Fibroblast of lung (primary cell): ENCODE data around the gene SCN2A. TPM values are rescaled to one million over a fixed set of nuclear protein-coding genes. Genes with fewer than 3 reads are reported as not detected.

Experiments
- DNase-seq, 2 donors: peaks; one replicate each; pipeline versions ENCODE4 v3.0.0 to v3.0.0-alpha.2; 2010; ENCODE audit warnings: low read depth in 2 of 2
- H2AFZ ChIP-seq: 2 replicates; pipeline ENCODE4 v1.5.1; 2012; ENCODE audit warnings: low read length, control low read depth, inconsistent platforms
- H3K27ac ChIP-seq: 2 replicates; pipeline ENCODE4 v1.5.1; 2011; ENCODE audit warnings: low read length, control low read depth; ENCODE audit not compliant: insufficient read depth
- H3K27me3 ChIP-seq: 2 replicates; pipeline ENCODE4 v1.5.1; 2011; ENCODE audit warnings: mild to moderate bottlenecking, low read length; ENCODE audit not compliant: control insufficient read depth, insufficient read depth
- H3K36me3 ChIP-seq: 2 replicates; pipeline ENCODE4 v1.5.1; 2011; ENCODE audit warnings: low read length; ENCODE audit not compliant: control insufficient read depth, insufficient read depth
- H3K4me1 ChIP-seq: 2 replicates; pipeline ENCODE4 v1.5.1; 2011; ENCODE audit warnings: low read length; ENCODE audit not compliant: control insufficient read depth, insufficient read depth; ENCODE audit errors: extremely low read depth
- H3K4me2 ChIP-seq: 2 replicates; pipeline ENCODE4 v1.5.1; 2011; ENCODE audit warnings: low read length, control low read depth; ENCODE audit not compliant: insufficient read depth; ENCODE audit errors: extremely low read depth
- H3K4me3 ChIP-seq, 4 experiments: fragments of 200-600 bp in 1 of 4; sonication (generic) in 1 of 4; replicated peaks in 1 of 4; 2 replicates each; pipeline ENCODE4 v1.5.1; 2011 to 2016; ENCODE audit warnings: low read length in 4 of 4, low read depth in 3 of 4, mild to moderate bottlenecking in 3 of 4, control low read depth in 2 of 4, inconsistent platforms in 1 of 4, mixed read lengths in 1 of 4; ENCODE audit not compliant: insufficient read depth in 1 of 4; ENCODE audit errors: control extremely low read depth in 1 of 4
- H3K79me2 ChIP-seq: 2 replicates; pipeline ENCODE4 v1.5.1; 2012; ENCODE audit warnings: mild to moderate bottlenecking, low read length, inconsistent platforms; ENCODE audit not compliant: control insufficient read depth, insufficient read depth
- H3K9ac ChIP-seq: 2 replicates; pipeline ENCODE4 v1.5.1; 2011; ENCODE audit warnings: mild to moderate bottlenecking, low read length, control low read depth; ENCODE audit not compliant: insufficient read depth
- H3K9me3 ChIP-seq: 2 replicates; pipeline ENCODE4 v1.5.1; 2012; ENCODE audit warnings: low read depth, low read length; ENCODE audit not compliant: control insufficient read depth, insufficient read depth
- H4K20me1 ChIP-seq: 2 replicates; pipeline ENCODE4 v1.5.1; 2011; ENCODE audit warnings: low read length; ENCODE audit not compliant: control insufficient read depth, insufficient read depth; ENCODE audit errors: extremely low read depth
- CTCF ChIP-seq, 2 donors: IDR thresholded peaks in 1 of 2; conservative IDR thresholded peaks in 1 of 2; 1 replicate in 1 of 2; 2 replicates in 1 of 2; pipeline ENCODE4 v1.5.1; 2011 to 2012; ENCODE audit warnings: low read length in 2 of 2, control low read depth in 1 of 2, inconsistent platforms in 1 of 2, low read depth in 1 of 2, mild to moderate bottlenecking in 1 of 2
- EZH2 ChIP-seq: IDR thresholded peaks from 2 replicates; pipeline ENCODE4 v1.5.1; 2012; ENCODE audit warnings: low read length, control low read depth, mild to moderate bottlenecking; ENCODE audit errors: missing control alignments
- polyA plus RNA-seq, 2 donors: library from polyadenylated mRNA; depleted of rRNA in 1 of 2; stranded (reverse) in 1 of 2; unstranded in 1 of 2; fragments of >200 nt; gene quantifications; 2 replicates each; pipeline ENCODE4 v1.2.1, GENCODE V29; 2011 to 2012; ENCODE audit warnings: missing spikeins in 1 of 2
- total RNA-seq: library from RNA; depleted of rRNA; stranded (reverse); fragments of >200 nt; gene quantifications from 2 replicates; pipeline ENCODE4 v1.2.1, GENCODE V29; 2014

The SCN2A gene
- total and polyA plus RNA-seq, 2 donors (not counting 1 experiment from before 2014, with no cell fraction given): 0.76 to 7.1 TPM

GRCh38 chr2:165287094-165287778 lies 48.0 kb downstream of the SCN2A start:
- H3K27me3 ChIP-seq: no peaks in the 10 kb centered on the region
- no peaks in the 10 kb centered on the region for H3K9me3 ChIP-seq
- H3K79me2 ChIP-seq: no peaks in the 10 kb centered on the region
- TF ChIP-seq CTCF (conservative IDR thresholded peaks at IDR 0.05 in 1 of 2, IDR thresholded peaks at IDR 0.05 in 1 of 2; ENCODE audit: low read depth in 1 of 2, low read length in 2 of 2) (no peak), EZH2 (no peak)
- no peak overlapping the region for H3K4me2 ChIP-seq
- no peak overlapping the region for H3K9ac ChIP-seq
- no peak overlapping the region for H2AFZ ChIP-seq
- no peaks in the 10 kb centered on the region for H4K20me1 ChIP-seq
- no peak overlapping the region for H3K4me3 ChIP-seq
- H3K4me1 ChIP-seq: no peaks in the 10 kb centered on the region
- no peak for DNase-seq
- no peak overlapping the region for H3K27ac ChIP-seq
- no peaks in the 10 kb centered on the region for H3K36me3 ChIP-seq

GRCh38 chr2:165289069-165289468 lies 49.9 kb downstream of the SCN2A start:
- Histone ChIP-seq H4K20me1 (no peaks in the 10 kb centered on the region), H3K27me3 (no peaks in the 10 kb centered on the region), H3K79me2 (no peaks in the 10 kb centered on the region), H3K36me3 (no peaks in the 10 kb centered on the region), H2AFZ (no peak overlapping the region), H3K9ac (no peak overlapping the region), H3K9me3 (no peaks in the 10 kb centered on the region), H3K4me1 (no peaks in the 10 kb centered on the region), H3K27ac (no peak overlapping the region), H3K4me2 (no peak overlapping the region), H3K4me3 (no peak overlapping the region)
- DNase-seq: no peak
- TF ChIP-seq EZH2: no peak
- no peak for TF ChIP-seq CTCF (conservative IDR thresholded peaks at IDR 0.05 in 1 of 2, IDR thresholded peaks at IDR 0.05 in 1 of 2; ENCODE audit: low read depth in 1 of 2, low read length in 2 of 2)

GRCh38 chr2:165293440-165294420 lies 54.5 kb downstream of the SCN2A start:
- Histone ChIP-seq H3K27me3 (no peaks in the 10 kb centered on the region), H3K4me1 (no peaks in the 10 kb centered on the region), H2AFZ (peak overlapping the region; percentile 21), H3K79me2 (no peaks in the 10 kb centered on the region), H3K4me3 (peak overlapping the region in 3 of 4 experiments; percentile 24 to 61 (median 58)), H3K27ac (no peak overlapping the region), H3K4me2 (peak overlapping the region; percentile 58), H3K9ac (no peak overlapping the region), H4K20me1 (no peaks in the 10 kb centered on the region), H3K36me3 (no peaks in the 10 kb centered on the region), H3K9me3 (no peaks in the 10 kb centered on the region)
- TF ChIP-seq EZH2 (no peak), CTCF (conservative IDR thresholded peaks at IDR 0.05 in 1 of 2, IDR thresholded peaks at IDR 0.05 in 1 of 2; ENCODE audit: low read depth in 1 of 2, low read length in 2 of 2) (peak; percentile 78 to 80)
- DNase-seq: peak; percentile 90
